22Rv1 (cell line): ENCODE data around the gene TCF25.

ENCODE experiments used
- ZFX ChIP-seq: fragments of 450-650 bp; IDR thresholded peaks from 2 replicates; pipeline ENCODE4 v1.6.1; 2017; ENCODE audit warnings: antibody characterized with exemption, borderline replicate concordance
- TF ChIP-seq, protein P1 (sequence below): fragments of 450-650 bp; IDR thresholded peaks from 2 replicates; pipeline ENCODE4 v1.5.1; 2017; ENCODE audit warnings: mild to moderate bottlenecking

DNA sequence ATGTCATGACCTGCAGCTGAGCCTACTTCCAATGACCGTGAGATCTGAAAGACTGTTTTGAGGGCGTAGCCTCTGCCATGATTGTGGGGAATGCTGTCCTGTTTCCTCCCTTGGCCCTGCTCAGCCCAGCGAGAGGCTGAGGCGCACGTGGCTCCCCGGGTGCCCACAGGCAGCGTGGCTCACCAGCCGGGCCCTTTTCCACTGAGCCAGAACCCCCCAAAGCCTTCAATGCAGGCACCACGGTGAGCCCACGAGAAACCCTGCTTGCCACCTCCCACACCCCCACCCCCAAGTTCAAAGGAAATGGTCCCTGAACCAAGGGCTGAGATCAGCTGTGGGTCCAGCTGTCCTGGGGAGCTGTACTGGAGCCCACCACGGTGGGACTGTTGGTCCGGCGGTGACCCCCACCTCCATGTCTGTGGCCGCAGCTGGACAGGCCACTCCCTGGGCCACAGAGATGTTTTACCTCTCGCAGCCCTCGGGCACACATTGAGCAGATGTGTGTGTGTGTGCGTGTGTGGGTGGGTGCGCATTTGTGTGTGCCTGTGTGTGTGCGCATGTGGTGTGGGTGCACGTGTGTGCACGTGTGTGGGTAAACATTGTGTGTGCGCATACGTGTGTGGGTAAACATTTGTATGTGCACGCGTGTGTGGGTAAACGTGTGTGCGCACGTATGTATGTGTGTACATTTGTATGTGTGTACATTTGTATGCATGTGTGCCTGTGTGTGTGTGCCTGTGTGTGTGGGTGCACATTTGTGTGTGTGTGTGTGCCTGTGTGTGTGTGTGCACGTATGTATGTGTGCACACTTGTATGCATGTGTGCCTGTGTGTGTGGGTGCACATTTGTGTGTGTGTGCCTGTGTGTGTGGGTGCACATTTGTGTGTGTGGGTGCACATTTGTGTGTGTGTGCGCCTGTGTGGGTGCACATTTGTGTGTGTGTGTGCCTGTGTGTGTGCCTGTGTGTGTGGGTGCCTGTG is 40.3 kb downstream of the TCF25 start:
- TF ChIP-seq, protein P1, sequence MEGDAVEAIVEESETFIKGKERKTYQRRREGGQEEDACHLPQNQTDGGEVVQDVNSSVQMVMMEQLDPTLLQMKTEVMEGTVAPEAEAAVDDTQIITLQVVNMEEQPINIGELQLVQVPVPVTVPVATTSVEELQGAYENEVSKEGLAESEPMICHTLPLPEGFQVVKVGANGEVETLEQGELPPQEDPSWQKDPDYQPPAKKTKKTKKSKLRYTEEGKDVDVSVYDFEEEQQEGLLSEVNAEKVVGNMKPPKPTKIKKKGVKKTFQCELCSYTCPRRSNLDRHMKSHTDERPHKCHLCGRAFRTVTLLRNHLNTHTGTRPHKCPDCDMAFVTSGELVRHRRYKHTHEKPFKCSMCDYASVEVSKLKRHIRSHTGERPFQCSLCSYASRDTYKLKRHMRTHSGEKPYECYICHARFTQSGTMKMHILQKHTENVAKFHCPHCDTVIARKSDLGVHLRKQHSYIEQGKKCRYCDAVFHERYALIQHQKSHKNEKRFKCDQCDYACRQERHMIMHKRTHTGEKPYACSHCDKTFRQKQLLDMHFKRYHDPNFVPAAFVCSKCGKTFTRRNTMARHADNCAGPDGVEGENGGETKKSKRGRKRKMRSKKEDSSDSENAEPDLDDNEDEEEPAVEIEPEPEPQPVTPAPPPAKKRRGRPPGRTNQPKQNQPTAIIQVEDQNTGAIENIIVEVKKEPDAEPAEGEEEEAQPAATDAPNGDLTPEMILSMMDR: no peak
- no peak for TF ChIP-seq ZFX
